Subcutaneous adipose tissue (tissue), 4 donors: Measurements from ENCODE around the gene LRRK1. TPM values are rescaled to one million over a fixed set of nuclear protein-coding genes. Genes with fewer than 3 reads are reported as not detected.

Source experiments
- total RNA-seq, 4 donors: library from RNA; depleted of rRNA; stranded (reverse); fragments of >200 nt; gene quantifications; one replicate each; pipeline ENCODE4 v1.1.0, GENCODE V29; 2016
- TF ChIP-seq, protein P1 (sequence below): fragments of 450-650 bp; IDR thresholded peaks from one replicate; pipeline ENCODE4 v1.5.1; 2016; ENCODE audit warnings: low read depth, mild to moderate bottlenecking, control low read depth, antibody characterized with exemption, moderate library complexity

The LRRK1 gene
- total RNA-seq, 4 donors from 2014 or later, result 9.6 to 21.6 (median 17.3) TPM

DNA sequence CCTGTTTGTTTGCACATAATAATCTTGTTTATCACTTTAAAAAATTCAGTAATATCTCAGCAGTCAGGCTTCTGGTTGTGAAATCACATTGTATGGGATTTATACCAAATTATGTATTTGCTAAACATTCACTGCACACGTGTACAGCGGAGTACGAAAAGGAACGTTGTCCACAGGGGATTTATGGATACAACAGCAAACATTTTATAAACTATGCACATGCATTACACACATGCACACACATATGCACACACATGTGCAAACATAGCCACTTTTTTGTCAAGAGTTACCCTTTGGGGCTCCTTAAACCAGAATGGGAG, 150.5 kb downstream of the LRRK1 start:
- TF ChIP-seq, protein P1, sequence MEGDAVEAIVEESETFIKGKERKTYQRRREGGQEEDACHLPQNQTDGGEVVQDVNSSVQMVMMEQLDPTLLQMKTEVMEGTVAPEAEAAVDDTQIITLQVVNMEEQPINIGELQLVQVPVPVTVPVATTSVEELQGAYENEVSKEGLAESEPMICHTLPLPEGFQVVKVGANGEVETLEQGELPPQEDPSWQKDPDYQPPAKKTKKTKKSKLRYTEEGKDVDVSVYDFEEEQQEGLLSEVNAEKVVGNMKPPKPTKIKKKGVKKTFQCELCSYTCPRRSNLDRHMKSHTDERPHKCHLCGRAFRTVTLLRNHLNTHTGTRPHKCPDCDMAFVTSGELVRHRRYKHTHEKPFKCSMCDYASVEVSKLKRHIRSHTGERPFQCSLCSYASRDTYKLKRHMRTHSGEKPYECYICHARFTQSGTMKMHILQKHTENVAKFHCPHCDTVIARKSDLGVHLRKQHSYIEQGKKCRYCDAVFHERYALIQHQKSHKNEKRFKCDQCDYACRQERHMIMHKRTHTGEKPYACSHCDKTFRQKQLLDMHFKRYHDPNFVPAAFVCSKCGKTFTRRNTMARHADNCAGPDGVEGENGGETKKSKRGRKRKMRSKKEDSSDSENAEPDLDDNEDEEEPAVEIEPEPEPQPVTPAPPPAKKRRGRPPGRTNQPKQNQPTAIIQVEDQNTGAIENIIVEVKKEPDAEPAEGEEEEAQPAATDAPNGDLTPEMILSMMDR, result no peak

DNA sequence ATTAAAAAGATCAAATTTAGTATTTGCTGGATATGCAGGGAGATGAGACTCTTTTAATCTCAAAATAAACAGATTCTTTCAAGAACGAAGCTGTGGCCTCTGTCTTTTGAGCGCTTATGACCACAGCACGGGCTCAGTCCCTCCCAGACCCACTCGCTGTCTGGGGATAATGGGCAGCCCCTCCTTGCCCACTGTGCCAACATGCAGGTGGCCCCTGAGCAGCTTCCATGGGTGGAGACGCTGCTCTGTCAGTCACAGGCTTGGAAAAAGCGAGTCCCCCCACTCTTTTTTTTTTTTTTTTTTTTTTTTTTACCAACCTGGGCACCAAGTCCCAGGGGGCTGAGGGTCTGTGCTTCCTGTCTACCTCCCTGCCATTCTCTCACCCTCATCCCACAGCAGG, 150.9 kb downstream of the LRRK1 start:
- TF ChIP-seq, protein P1, result no peak

DNA sequence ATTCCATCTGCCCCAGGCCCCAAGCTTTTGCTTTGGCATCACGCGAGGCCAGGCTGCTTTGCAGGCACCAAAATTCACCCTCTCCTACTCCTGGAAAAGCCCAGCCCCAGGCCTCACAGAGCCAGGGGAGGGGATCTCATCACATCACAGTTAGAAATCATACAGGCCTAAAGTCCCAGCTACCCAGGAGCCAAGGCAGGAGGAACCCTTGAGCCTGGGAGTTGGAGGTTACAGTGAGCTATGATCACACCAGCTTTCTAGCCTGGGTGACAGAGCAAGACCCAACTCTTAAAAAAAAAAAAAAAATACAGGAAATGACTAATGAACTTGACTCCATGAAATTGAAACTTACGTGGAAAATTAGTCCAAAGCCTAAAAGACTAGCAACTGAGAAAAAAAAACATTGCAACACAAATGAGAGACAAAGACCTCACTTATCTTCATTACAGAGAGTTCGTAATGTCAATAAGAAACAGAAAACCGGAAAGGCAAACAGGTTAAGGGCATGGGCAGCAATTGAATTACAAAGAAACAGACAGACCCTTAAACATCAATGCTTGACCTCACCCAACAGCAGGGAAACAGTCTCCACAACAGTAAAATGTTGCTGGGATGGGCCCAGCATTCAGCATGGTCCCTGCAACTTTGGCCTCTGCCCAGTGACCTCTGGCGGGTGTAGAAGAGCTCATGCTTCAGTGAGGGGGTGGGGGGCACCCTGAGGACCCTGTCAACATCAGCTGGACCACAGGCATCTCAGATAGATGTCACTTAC, 151.5 kb downstream of the LRRK1 start:
- TF ChIP-seq, protein P1, result no peak

DNA sequence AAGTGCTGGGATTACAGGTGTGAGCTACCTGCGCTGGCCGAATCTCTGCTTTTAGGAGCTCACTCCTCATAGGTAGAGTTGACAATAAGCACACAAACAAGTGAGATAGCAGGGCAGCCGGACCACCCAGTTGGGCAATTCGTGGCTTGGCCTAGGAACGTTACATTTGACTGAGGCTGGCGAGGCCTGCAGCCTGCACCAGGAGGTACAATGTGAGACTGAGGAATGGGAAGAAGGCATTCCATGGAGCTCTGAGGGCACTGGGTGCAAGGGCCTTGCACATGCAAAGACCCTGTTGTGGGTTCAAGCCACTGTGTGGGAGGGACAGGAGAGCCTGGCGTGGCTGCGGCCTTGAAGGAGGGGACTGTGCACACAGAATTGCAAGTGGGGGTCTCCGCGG, 152.5 kb downstream of the LRRK1 start:
- TF ChIP-seq, protein P1, result no peak

DNA sequence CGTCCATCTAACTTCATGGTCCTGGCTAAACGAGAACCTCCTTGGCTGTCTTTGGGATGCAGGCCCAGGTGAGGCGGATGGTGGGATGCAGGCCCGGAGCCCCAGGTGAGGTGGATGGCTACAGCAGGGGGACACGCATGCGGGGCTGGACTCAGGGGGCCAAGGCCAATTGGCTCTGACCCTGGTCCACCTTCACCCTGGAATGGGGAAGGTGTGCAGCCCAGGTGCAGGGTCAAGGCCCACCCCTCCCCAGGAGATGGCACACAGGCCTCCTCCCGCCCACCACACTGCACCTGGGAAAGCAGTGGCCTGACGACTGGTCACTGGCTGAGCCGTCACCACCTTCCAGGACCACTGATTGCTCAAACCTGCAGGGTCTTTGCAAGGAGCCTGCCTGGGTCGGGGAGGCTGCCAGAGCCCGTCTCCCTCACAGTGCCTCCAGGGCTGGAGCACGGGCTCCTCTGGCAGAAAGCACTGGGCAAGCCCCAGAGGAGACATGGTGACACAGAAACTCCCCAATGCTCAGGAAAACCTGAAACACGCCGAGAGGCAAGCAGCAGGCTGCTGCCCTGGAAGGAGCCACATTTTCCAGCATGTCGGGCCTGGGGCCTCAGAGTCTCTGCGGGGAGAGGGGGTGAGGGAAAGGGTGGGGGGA, 159.6 kb downstream of the LRRK1 start:
- TF ChIP-seq, protein P1, result no peak

DNA sequence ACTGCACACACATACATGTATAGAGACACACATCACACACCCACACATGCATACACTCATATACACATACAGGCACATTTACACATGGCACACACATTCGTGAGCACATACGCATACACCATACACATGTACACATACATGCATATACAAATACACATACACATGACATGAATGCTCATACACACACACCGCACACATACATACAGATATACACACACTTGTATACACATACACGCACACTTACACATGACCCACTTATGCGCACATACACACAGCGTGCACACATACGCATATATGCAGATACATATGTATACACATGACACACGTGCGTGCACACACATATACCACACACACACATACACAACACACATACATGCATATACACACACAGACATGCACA, 162.7 kb downstream of the LRRK1 start:
- TF ChIP-seq, protein P1, result no peak

DNA sequence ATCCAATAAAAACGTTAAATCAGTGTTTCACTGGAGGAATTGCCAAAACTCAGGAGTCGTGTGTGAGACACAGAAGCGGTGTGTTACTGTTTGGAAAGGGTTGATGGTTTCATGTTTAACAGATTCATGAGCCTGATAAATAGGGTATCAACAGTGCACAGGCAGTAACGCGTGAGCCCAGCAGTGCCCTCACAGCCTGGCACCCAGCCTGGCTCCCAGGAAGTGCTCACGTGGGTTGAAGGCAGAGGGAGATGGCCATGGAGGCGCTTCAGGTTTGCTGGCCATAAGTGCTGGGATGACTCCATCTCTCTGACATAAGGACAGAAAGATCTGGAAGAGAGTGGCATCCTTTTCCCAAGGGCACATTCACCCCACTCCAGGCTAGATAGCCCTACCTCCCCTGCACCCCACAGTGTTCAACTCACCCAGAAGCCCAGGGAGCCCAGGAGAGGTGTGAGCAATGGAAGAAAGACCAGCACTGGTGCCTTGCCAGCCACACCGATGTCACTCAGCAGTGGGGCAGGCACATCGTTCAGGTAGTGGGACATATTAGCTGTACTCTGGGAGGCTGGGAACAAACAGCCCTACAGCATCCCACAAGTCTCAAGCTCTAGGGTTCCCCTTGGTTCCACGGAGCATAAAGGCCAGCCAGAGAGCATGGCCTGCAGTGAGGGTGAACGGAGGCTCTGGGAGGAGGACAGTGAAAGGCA, 164.3 kb downstream of the LRRK1 start:
- TF ChIP-seq, protein P1, result no peak
